Ovary (tissue), 9 donors: Measurements from ENCODE around the gene EVI5. TPM values are rescaled to one million over a fixed set of nuclear protein-coding genes. Genes with fewer than 3 reads are reported as not detected.

ENCODE experiments used
- DNase-seq, 5 donors: peaks; one replicate each; pipeline ENCODE4 v3.0.0-alpha.2; 2019 to 2020
- H3K27ac ChIP-seq, 2 donors: fragments of 200-600 bp; one replicate each; pipeline versions ENCODE4 v1.5.1 to v1.8.0; 2019 to 2022
- H3K27me3 ChIP-seq: fragments of 200-600 bp; one replicate; pipeline ENCODE4 v1.8.0; 2022
- H3K36me3 ChIP-seq: fragments of 200-600 bp; sonication (generic); one replicate; pipeline ENCODE4 v1.5.1; 2019
- H3K4me1 ChIP-seq: one replicate; pipeline ENCODE4 v1.8.1; 2013; ENCODE audit warnings: mild to moderate bottlenecking, moderate library complexity; ENCODE audit not compliant: insufficient read depth
- H3K4me3 ChIP-seq: fragments of 200-600 bp; sonication (generic); one replicate; pipeline ENCODE4 v1.5.1; 2017
- H3K9me3 ChIP-seq, 2 donors: fragments of 200-600 bp in 1 of 2; sonication (generic) in 1 of 2; one replicate each; pipeline versions ENCODE4 v1.5.1 to v1.8.1; 2013 to 2019; ENCODE audit warnings: mild to moderate bottlenecking in 1 of 2, moderate library complexity in 1 of 2
- CTCF ChIP-seq, 3 donors: fragments of 450-650 bp in 2 of 3; fragments of 200-600 bp in 1 of 3; IDR thresholded peaks; one replicate each; pipeline versions ENCODE4 v1.5.1 to v1.8.0; 2016 to 2022; ENCODE audit warnings: antibody characterized with exemption in 3 of 3, mild to moderate bottlenecking in 1 of 3
- EP300 ChIP-seq: sonication (generic); formaldehyde crosslinking; IDR thresholded peaks from one replicate; pipeline ENCODE4 v1.6.1; 2017; ENCODE audit warnings: antibody characterized with exemption
- POLR2A ChIP-seq: fragments of 450-650 bp; IDR thresholded peaks from one replicate; pipeline ENCODE4 v1.6.1; 2017; ENCODE audit warnings: antibody characterized with exemption, mild to moderate bottlenecking, moderate library complexity
- WGBS, 3 donors: extraction: QIAGEN DNeasy Blood & Tissue Kit in 1 of 3; methylation state at CpG; one replicate each; pipeline versions ENCODE4 v1.1.5 to v1.1.7; 2013 to 2017; 5-methylcytosine and 5-hydroxymethylcytosine counted together
- intact Hi-C, 4 donors: fragments of 100-400 bp; cut with DNase I; formaldehyde crosslinking; loops; one replicate each; pipeline versions ENCODE4 v1.11.0 to v1.15.1; 2022 to 2023
- polyA plus RNA-seq, 2 donors: library from polyadenylated mRNA; stranded (reverse); fragments of 200-250 nt in 1 of 2; fragments of 350-450 nt in 1 of 2; fragmentation: Illumina TruSeq in 1 of 2; extraction: RNeasy Lipid Tissue Mini Kit (QIAGEN cat#74804) in 1 of 2; gene quantifications; one replicate each; pipeline ENCODE4 v1.2.3, GENCODE V29; 2013 to 2014
- total RNA-seq, 7 donors: library from RNA; depleted of rRNA in 2 of 7; stranded (reverse); fragments of >200 nt in 2 of 7; fragmentation: NEBNext Ultra II Directional in 3 of 7; extraction: Animal tissue kit (Norgen Biotek cat#: 25700) in 3 of 7; gene quantifications; one replicate each; pipeline versions ENCODE4 v1.1.0 to v1.2.4, GENCODE V29; 2016 to 2023
- donor health status: DM: no; HTN: no; CAD: no; lungs with moderate emphysema.
- donor health status: DM: no; HTN: no; CAD: no.
- donor health status: Bipolar disorder and iron deficiency.
- donor health status: DM: yes; HTN: yes; CAD: no.
- donor health status: DM: no; HTN: no; CAD: no.
- donor health status: DM: yes; HTN: yes; CAD: no.

EVI5 gene
- total and polyA plus RNA-seq, 9 donors, result 4.4 to 36.7 (median 23.7) TPM

GRCh38 chr1:92691925-92692324 is 93.0 kb downstream of the EVI5 start:
- intact Hi-C loops, result no loop called here
- TF ChIP-seq POLR2A, result no peak
- no peak for TF ChIP-seq CTCF (IDR thresholded peaks at IDR 0.05)
- no peak for TF ChIP-seq EP300
- no peaks in the 10 kb centered on the region for H3K9me3 ChIP-seq

GRCh38 chr1:92690212-92690906 is 94.5 kb downstream of the EVI5 start:
- H3K36me3 ChIP-seq, result no peaks in the 10 kb centered on the region

More at GRCh38 chr1:92691925-92692324, 93.0 kb downstream of the EVI5 start:
- Histone ChIP-seq H3K27me3 (no peaks in the 10 kb centered on the region), H3K4me1 (no peaks in the 10 kb centered on the region), H3K27ac (no peak overlapping the region), H3K4me3 (no peak overlapping the region), H3K36me3 (no peaks in the 10 kb centered on the region)
- DNase-seq, result no peak
- WGBS, 3 donors, result 66 to 86% (median 68%) methylated on average over 1 of the region's 1 CpG

GRCh38 chr1:92679980-92680379 is 104.9 kb downstream of the EVI5 start:
- no peak overlapping the region for H3K4me3 ChIP-seq
- no peaks in the 10 kb centered on the region for H3K4me1 ChIP-seq
- no peaks in the 10 kb centered on the region for H3K36me3 ChIP-seq
- DNase-seq, result no peak
- no peaks in the 10 kb centered on the region for H3K9me3 ChIP-seq
- H3K27me3 ChIP-seq, result no peaks in the 10 kb centered on the region
- H3K27ac ChIP-seq, result no peak overlapping the region
- intact Hi-C loops, result loop anchor here in 1 of 4 donors (10.0 kb wide), 1 partner anchor 1855 kb away; no protein-coding TSS in a partner anchor
- 97% methylated on average over 4 of the region's 4 CpGs for WGBS, 3 donors
- TF ChIP-seq CTCF (IDR thresholded peaks at IDR 0.05) (no peak), POLR2A (no peak), EP300 (no peak)

More at GRCh38 chr1:92690212-92690906, 94.5 kb downstream of the EVI5 start:
- no peak for TF ChIP-seq EP300
- no peak for TF ChIP-seq POLR2A
- no peak for TF ChIP-seq CTCF (IDR thresholded peaks at IDR 0.05)
- 95 to 97% (median 95%) methylated on average over 3 of the region's 3 CpGs for WGBS, 3 donors
- Histone ChIP-seq H3K4me3 (no peak overlapping the region), H3K27ac (no peak overlapping the region), H3K9me3 (no peaks in the 10 kb centered on the region), H3K27me3 (no peaks in the 10 kb centered on the region), H3K4me1 (no peaks in the 10 kb centered on the region)
- no peak for DNase-seq
- intact Hi-C loops, result no loop called here

GRCh38 chr1:92663775-92664174 is 121.1 kb downstream of the EVI5 start:
- intact Hi-C loops, result no loop called here
- Histone ChIP-seq H3K27ac (no peak overlapping the region), H3K36me3 (no peaks in the 10 kb centered on the region), H3K27me3 (no peaks in the 10 kb centered on the region), H3K9me3 (no peaks in the 10 kb centered on the region), H3K4me3 (no peak overlapping the region), H3K4me1 (no peaks in the 10 kb centered on the region)
- 95 to 97% (median 97%) methylated on average over 5 of the region's 5 CpGs for WGBS, 3 donors
- no peak for DNase-seq
- TF ChIP-seq POLR2A, result no peak
- no peak for TF ChIP-seq CTCF (IDR thresholded peaks at IDR 0.05)
- no peak for TF ChIP-seq EP300
